Stimulated activated CD4-positive, alpha-beta T cell treated with anti-CD3 and anti-CD28 coated beads, Interleukin-2, amount 100 ng/mL, for 24 hours (primary cell): ENCODE data around the gene TUBA1C.
"Not testable (repeated sequence)": the region's sequence is repeated elsewhere in the genome, so short reads cannot be mapped to it uniquely, and the experiment has no call there.

Experiments used
- DNase-seq, 2 donors: peaks; one replicate each; pipeline ENCODE4 v3.0.0-alpha.2; 2020

TUBA1C gene

DNA sequence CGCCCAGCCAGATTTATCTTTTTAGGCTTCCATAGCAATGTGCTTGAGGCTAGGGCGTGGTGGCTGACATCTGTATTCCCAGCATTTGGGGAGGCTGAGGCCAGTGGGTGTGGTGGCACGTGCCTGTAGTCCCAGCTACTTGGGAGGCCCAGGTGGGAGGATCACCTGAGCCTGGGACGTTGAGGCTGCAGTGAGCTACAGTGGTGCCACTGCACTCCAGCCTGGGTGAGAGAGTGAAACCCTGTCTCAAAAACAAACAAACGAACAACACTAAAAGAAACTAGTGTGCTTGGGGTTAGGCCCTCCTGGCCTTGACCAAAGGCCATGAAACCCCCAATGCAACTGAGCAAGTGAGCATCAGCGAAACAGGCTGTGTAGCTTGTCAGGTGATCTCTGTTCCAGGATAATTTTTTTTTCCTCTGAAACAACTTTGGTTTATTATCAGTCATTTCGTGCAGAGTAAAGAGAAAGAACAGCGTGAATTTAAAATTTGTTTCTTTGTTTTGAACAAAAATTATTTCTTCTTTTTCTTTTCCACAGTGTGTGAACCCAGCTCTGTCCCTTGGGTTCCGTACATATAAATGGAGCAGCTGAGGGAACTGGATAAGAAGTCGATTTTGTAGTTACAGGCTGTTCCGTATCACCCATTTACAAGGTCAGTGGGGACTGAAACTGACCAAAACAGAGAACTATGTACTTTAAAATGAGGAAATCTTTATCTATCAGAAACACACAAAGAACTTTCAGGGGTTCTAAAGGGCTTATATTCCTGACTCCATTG, 8.8 kb upstream of the TUBA1C start:
- no peak for DNase-seq

DNA sequence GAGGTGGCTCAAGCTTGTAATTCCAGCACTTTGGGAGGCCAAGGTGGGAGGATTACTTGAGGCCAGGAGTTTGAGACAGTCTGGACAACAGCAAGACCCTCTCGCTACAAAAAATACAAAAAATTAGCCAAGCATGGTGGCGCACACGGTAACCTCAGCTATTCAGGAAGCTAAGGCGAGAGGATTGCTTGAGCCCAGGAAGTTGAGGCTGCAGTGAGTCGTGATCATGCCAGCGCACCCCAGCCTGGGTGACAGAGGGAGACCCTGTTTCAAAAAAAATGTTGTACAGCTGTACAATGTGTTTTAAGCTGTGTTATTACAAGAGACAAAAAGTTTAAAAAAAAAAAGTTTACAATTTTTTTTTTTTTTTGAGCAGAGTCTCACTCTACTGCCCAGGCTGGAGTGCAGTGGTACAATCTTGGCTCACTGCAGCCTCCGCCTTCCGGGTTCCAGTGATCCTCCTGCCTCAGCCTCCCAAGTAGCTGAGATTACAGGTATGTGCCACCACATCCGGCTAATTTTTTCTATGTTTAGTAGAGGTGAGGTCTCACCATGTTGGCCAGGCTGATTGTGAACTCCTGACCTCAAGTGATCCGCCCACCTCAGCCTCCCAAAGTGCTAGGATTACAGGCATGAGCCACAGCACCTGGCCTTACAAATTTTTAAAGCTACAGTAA, 7.2 kb upstream of the TUBA1C start:
- DNase-seq = not testable (repeated sequence)

DNA sequence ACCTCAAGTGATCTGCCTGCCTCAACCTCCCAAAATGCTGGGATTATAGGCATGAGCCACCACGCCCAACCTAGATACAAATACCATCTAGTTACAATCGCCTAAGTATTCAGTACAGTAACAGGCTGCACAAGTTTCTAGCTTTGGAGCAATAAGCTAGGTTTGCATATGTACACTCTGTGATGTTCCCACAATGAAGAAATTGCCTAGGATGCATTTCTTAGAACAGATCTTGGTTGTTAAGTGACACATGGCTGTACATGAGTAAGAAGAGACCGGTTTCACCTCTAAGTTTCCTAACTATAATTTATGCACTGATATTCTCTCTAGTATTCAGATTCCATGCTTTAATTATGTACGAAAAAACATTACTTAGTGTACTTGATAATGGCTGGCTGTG, 5.4 kb upstream of the TUBA1C start:
- DNase-seq = no peak

DNA sequence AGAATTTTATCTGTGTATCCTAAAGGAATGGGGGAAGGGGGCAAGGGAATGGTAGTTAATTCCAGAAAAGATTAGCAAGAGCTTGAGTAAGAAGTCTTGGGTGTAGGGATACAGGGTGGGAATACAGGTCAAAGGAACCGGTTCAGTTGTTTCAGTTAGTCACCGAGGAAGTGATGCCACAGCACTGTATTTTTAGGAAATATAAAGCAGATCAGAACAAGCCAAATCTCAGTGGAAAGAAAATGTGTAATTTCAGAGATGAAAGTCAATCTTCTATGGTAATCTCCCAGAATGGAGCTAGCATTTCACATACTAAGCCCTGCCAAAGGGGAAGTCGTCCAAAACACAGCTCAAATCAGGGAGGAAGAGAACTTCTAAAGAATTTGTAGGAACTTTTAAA, 4.7 kb upstream of the TUBA1C start:
- no peak for DNase-seq

DNA sequence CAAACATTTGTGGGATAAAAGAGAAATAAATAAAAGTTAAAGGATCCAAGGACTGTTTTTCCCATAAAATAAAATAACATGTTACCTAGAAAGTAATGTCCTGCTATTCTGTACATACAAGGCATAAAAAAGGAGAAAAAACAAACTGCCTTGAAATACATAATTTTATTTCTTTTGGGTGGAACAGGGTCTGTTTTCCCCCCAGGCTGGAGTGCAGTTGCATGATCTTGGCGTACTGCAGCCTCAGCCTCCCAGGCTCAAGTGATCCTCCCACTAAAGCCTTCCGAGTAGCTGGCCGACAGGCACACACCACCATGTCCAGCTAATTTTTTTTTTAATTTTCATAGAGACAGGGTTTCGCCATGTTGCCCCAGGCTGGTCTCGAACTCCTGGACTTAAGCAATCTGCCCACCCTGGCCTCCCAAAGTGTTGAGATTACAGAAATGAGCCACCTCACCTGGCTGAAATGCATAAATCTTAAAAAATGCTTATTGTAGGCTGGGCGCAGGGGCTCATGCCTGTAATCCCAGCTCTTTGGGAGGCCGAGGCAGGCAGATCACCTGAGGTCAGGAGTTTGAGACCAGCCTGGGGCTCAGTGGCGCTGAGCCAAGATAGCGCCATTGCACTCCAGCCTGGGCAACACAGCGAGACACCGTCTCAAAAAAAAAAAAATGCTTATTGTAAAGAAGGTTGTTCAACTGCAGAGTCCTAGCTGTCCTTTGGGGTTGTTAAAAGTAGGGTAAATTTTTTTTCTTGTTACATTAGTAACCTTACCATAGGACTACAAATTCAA, 4.1 kb upstream of the TUBA1C start:
- no peak for DNase-seq

DNA sequence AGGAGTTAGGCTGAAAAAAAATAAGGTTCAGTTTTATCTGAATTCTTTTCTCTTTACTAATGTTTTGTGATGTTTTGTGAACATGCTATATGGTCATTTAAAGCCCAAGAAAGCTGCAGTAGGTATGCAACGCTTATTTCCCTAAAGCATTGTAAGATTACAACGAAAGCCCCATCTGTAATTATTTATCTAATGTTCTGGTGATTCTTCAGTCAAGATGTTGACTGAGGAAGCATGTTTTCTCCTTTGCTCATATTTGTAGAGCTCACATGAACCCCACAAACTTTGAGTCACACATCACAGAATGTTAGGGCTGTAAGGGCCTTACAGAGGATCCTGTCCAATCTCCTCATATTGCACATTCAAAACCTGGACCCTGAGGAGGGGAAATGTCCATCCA, 3.2 kb upstream of the TUBA1C start:
- no peak for DNase-seq

DNA sequence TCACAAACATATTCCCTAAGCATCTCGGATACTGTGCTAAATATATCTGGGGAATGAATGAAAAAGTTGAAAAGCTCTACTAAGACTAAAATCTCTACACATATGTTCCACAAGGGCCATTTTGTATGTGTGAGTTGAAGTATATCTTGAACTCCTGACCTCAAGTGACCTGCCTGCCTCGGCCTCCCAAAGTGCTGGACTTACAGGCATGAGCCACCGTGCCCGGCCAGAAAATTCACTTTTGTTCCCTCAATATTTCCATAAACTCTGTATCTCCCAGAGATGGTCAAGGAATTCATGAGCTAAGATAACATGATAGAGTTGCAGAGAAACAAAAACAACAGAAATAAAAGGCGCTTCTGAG, 1.5 kb upstream of the TUBA1C start:
- no peak for DNase-seq

DNA sequence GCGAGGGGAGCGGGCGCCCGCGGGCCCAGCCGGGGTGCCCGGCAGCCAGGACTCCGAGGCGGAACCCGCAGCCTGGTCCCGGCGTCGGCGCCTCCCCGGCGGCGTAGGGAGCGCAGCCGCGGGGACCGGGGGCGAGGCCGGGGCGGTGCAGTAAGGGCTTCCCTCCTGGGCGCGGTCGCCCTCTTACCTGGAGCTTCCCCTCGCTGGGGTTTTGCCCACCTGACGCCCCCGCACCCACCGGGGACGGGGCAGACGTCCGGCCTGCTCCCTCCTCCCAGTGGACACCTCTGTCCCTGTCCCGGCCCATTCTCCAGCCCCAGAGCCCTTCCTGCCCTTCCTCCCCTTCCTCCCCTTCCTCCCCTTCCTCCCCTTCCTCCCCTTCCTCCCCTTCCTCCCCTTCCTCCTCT, 413 bp upstream of the TUBA1C start:
- DNase-seq = peak; percentile 56 to 68

DNA sequence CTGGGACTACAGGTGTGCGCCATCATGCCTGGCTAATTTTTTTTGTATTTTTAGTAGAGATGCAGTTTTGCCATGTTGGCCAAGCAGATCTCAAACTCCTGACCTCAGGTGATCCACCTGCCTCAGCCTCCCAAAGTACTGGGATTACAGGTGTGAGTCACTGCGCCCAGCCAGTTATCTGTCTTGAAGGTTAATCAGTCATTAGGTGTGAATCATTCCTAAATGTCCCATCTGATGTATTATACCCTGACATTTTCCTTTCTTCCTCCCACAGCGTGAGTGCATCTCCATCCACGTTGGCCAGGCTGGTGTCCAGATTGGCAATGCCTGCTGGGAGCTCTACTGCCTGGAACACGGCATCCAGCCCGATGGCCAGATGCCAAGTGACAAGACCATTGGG, 4.3 kb downstream of the TUBA1C start:
- DNase-seq = not testable (repeated sequence)

DNA sequence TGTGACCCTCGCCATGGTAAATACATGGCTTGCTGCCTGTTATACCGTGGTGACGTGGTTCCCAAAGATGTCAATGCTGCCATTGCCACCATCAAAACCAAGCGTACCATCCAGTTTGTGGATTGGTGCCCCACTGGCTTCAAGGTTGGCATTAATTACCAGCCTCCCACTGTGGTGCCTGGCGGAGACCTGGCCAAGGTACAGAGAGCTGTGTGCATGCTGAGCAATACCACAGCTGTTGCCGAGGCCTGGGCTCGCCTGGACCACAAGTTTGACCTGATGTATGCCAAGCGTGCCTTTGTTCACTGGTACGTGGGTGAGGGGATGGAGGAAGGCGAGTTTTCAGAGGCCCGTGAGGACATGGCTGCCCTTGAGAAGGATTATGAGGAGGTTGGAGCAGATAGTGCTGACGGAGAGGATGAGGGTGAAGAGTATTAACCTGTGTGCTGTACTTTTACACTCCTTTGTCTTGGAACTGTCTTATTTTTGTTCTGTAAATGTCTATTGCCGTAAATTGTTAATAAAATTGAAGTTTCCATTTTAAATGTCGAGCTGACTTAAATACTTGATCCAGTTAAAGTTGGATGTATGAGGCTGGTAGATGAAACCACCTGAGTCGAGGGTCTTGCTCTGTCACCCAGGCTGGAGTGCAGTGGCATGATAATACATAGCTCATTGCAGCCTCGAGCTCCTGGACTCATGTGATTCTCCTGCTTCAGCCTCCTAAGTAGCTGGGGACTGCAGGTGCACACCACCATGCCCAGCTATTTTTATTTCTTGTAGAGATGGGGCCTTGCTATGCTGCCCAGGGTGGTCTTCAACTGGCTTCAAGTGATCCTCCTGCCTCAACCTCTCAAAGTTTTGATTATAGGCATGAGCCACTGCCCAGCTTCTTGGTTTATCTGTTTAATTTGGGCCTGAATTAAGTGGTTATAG, 8.2 kb downstream of the TUBA1C start:
- no peak for DNase-seq

DNA sequence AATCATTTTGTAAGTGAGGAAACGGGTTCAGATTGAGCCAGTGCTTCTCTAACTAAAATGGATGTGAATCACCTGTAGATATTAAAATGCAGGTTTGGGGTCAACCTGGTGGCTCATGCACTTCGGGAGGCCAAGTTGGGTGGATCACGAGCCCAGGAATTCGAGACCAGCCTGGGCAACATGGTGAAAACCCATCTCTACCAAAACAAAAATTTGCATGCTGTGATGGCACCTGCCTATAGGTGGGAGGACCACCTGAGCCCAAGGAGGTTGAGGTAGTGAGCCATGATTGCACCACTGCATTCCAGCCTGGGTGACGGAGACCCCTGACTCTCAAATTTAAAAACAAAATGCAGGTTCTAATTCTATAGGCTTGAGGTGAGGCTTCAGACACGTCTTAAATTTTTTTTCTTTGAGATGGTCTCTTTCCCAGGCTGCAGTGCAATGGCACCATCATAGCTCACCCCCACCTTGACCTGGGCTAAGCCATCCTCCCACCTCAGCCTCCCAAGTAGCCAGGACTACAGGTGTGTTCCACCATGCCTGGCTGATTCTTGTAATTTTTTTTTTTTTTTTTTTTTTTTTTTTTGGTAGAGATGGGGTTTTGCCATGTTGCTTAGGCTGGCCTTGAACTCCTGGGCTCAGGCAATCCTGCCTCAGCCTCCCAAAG, 9.0 kb downstream of the TUBA1C start:
- DNase-seq = no peak

DNA sequence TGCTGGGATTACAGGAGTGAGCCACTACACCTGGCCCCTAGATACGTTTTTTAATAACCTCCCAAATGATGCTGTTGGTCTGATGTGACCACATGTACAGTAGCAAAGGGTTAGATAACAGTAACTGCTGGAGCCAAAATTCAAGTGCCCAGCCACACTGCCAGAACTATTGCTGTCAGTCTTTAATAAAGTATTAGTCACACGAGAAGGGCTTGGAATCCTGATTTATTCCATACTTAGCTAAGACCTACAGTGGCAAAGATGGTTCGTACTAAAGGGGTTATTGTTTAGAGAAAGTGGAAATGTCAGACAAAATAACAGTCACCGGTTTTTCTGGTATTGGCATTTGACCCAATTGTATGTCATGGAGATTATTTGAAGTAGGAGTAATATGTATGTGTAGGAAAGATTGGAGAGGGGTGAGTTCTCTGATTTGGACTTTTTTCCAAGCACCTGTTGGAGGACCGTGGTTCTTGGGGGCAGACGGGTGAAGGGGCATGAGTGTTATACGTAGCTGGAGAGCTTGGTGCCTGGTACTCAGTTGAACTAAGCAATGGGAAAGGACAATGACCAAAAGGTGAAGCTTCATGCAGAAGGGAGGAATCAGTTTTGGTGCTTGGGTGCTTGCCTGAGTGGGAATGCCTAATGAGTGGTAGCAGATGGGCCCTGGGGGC, 9.7 kb downstream of the TUBA1C start:
- DNase-seq = no peak

DNA sequence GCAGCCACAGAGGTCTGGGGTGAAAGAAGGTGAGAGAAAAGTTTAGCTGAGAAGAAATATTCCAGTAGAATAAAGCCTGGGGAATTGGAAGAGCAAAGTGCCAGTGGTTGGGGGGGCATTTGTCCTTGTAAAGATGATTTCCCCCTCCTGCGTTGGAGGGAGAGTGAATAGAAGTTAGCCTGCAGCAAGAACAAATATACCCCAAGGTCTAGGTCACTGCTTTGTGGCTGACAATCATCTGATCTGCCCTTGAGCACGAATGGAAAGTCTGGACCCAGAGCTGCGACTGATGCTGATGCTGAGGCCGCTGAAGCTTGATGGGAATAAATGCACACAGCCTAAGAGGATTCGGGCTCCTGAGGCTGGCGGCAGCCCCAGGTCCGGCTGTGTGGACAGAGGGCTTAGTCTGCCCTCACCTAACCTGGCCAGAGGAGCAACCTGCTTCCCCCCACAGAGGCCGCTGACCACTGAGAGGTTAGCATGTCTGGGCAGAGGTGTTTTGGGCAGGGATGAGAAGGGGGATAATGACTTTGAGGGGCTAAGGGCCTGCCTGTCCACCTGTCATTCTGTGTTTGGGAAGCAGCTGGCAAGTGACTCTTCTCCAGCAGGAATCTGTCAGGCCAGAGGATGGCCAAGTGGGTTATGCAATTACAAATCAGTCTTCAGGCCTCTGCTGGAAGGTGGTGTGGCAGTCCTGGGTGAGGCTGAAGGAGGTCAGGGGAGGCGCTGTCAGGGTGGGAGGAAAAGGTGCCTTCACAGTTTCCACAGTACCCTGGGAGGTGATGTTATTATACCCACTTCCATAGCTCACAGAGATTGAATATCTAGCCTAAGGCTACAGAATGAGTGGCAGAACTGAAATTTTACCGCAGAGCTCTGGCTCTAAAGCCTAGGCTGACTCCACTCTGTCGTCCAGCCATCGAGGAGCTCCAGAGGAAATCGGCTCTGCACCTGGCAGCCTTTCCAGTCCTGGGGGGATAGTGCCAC, 11.7 kb downstream of the TUBA1C start:
- no peak for DNase-seq

DNA sequence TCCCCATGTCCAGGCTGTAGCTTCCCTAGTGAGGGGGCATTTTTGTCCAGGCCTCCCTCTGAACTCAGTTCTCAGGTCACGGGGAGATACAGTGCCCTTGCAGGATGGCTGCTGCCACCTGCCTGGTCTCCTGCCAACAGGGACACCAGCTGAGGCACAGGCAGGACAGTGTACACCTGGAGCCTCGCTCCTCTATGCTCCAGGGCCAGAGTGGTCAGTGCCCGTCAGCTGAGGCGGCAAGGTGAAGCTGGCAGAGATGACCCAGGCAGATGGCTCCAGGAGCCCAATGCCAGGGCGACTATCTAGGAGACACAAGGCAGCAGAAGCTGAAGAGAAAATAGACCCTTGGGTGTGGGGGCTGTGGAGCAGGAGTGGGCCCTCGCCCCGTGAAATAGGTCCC, 12.6 kb downstream of the TUBA1C start:
- no peak for DNase-seq

DNA sequence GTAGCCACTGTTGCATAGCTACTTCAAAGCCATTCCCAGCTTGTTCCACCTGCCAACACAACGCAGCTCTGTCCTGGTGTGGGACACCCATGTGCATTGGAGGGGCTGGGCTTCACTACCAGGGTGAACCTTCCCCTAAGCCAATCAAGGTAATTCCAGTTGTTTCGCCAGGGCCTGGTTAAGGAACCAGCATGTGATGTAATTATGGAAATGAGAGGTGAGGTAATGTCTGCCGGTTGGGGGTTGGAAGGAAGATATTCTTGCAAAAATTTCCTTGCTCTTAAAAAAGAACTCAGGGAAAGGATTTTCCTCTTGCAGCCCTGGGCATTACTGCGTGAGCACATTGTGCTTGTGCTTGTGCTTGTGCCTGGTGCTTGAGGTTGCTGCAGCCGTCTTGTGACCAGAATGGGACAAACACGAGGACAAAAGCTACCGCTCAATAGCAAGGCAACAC, 14.9 kb downstream of the TUBA1C start:
- DNase-seq = no peak

DNA sequence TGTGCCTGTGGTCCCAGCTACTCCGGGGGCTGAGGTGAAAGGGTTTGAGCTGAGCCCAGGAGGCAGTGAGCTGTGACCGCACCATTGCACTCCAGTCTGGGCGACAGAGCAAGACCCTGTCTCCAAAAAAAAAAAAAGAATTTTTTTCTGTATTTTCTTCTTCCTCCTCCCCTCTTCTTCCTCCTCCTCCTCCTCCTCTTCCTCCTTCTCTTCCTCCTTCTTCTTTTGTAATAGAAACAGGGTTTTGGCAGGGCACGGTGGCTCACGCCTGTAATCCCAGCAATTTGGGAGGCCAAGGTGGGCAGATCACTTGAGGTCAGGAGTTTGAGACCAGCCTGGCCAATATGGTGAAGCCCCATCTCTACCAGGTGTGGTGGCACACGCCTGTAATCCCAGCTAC, 15.7 kb downstream of the TUBA1C start:
- DNase-seq = not testable (repeated sequence)

DNA sequence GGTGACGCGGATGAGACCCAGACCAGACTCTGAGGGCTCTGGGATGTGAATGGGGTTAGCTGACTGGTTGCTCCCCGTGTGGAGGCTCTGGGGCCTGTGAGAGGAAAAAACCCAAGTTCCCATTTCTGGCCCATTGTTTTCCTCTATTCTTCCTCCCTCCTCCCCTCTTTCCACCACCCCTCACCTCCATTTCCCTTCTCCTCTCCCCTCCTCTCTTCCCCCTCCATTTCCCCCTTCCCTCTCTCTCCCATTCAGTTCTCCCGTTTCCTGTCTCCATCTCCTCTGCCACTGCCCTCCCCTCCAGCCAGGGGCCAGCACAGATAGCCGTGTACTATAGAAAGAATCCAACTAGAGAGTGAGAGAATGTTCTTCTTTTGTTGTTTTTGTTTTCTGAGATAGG, 17.4 kb downstream of the TUBA1C start:
- no peak for DNase-seq

DNA sequence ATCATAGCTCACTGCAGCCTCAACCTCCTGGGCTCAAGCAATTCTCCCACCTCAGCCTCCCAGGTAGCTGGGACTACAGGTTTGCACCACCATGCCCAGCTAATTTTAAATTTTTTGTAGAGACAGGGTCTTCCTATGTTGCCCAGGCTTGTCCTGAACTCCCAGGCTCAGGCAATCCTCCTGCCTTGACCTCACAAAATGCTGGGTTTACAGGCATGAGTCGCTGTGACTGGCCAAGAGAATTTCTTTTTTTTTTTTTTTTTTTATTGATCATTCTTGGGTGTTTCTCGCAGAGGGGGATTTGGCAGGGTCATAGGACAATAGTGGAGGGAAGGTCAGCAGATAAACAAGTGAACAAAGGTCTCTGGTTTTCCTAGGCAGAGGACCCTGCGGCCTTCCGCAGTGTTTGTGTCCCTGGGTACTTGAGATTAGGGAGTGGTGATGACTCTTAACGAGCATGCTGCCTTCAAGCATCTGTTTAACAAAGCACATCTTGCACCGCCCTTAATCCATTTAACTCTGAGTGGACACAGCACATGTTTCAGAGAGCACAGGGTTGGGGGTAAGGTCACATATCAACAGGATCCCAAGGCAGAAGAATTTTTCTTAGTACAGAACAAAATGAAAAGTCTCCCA, 18.0 kb downstream of the TUBA1C start:
- not testable (repeated sequence) for DNase-seq

DNA sequence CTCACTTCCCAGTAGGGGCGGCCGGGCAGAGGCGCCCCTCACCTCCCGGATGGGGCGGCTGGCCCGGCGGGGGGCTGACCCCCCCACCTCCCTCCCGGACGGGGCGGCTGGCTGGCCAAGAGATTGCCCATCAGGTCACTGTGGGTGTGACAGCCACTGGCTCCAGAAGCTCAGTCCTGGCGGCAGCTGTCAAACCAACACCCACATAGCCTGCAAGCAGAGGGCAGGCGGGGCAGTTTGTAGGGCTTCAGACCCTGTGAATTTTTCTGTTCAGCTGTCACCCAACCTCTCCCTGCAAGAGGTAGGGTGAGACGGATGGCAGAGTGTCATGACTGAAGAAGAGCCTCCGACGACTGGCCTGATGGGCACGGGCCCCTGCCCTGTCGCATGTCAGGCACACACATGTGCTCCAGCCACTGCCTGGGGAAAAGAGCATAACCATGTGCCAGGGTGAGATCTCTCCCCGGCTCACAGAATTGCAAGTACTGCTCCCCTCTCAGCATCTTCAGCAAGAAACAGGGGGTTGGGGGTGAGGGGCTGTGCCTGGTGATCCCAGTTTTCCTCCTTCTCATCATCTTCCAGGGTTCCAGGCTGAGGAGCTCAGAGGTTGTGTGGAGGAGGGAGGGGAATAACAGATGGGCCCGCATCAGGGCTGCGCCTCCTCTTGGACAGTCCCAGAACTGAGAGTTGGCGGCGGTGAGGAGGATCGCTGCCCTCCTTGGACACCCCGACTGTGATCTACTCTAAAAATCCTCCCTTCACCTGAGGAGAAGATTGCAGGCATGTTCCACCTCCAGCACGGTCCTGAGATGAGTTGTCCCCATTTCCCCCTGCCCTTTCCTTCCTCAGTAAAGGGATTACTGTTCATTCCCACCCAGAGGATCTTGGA, 18.9 kb downstream of the TUBA1C start:
- no peak for DNase-seq
